HPDE6-E6E7 (cell line): ENCODE measurements around the gene COBLL1.
A peak's percentile ranks its signal among the peaks of the same experiment; 100 is the strongest.

Experiments
- DNase-seq: peaks from one replicate; pipeline ENCODE4 v3.0.0; 2011; ENCODE audit warnings: missing footprints; ENCODE audit errors: extremely low spot score

COBLL1 gene

DNA sequence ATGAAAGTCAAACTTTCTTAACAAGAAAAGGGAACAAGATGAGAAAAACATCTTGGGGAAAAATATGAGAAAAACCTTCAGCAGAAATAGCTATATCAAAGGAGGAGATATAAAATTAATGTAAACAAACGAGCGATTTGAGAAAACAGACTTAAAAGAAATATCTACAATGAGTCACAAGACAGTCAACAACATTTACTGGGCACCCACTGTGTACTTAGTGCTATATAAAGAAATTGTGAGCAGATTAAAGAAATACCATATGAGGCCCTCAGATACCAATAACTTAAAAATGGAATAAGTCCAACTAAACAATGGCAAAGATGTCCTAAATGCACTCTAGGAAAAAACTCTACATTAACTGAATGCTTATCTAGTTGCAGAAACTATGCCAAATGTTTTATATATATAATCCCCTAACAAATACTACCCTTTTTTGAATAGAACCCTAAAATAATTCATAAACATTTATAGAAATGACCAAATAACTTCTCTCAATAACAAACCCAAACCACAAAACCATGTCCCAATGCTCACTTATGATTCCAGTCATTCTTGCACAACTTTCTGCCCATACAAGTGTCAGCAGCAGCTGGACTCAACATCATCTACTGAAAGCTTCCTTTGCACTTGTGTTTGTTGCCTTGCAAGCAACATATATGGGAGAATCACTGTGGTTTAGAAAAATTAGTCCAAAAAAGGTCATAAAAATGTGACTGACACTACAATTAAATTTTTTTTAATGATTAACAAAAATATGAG, 83.5 kb downstream of the COBLL1 start:
- no peak for DNase-seq

DNA sequence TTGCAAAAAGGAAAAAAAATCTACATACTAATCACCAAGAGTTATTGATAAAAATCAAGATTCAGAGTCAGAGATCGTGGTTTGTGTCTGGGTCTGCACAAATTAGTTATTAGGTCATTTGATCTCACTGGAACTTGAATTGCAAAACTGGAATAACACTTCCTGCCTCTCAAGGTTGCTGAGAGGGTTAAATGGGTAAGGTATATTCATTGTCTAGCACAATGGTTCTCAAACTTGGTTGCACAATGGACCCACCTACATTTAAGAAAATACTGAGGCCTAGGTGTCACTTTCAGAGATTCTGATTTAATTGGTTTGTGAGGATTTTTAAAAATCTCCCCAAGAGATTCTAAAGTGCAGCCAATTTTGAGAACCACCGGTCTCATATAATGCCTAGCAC, 84.8 kb downstream of the COBLL1 start:
- DNase-seq = no peak

- no peak for DNase-seq
These were observed 85.7 kb downstream of the COBLL1 start for GRCh38 chr2:164755952-164756351.

DNA sequence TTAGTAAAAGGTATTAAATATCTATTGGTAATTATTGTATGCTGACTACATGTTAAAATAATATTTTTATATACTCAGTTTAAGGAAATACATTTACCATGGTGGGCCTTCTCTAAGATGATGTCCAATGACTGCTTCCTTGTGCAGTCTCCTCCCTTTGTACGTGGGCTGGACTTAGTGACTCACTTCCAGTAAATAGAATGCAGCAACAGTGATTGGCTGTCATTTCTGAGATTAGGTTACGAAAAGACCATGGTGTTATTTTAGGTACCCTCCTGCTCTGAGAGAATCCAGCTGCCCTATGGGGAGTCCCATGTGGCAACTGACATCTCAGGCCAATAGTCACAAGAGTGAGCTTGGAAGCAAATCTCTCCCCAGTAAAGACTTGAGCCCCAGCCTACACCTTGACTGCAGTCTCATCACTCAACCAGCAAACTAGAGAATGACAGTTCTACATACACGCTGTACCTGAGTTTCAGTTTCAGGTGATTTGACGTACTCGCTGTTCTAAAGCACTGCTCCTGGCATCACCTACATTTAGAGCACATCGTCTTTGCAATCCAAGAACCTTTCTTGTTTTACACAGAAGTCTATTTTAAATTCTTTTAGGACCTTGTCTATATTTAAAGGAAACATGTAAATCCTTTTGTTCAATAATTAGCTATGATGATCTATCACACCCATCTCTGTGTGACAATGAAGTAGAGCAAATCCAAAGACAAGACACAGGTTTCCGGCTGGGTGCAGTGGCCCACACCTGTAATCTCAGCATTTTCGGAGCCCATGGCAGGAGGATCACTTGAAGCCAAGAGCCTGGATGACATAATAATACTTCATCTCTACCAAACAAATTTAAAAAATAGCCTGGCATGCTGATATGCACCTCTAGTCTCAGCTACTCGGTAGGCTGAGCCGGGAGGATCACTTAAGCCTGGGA, 87.2 kb downstream of the COBLL1 start:
- DNase-seq = no peak

GRCh38 chr2:164752956-164753355, 88.7 kb downstream of the COBLL1 start:
- DNase-seq = no peak

- DNase-seq = no peak
These were observed 93.7 kb downstream of the COBLL1 start for GRCh38 chr2:164747783-164748433.

DNA sequence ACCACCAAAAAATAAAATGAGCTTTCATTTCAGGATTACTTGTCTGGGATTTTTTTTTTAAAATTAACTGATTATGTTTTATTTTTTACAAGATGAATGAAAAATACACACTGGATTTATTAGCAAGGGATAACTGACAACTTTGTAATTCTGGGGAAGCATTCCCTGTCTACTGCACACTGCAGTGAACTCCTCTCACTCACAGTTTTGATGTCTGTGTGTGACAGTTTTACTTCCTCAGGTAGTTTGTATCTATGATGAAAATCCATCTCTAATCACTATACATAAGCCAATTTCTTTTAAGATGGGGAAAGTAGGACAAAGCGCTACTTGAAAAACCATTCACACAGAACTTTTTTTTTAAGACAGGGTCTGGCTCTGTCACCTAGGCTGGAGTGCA, 94.5 kb downstream of the COBLL1 start:
- no peak for DNase-seq

GRCh38 chr2:164746713-164747112, 94.9 kb downstream of the COBLL1 start:
- no peak for DNase-seq

DNA sequence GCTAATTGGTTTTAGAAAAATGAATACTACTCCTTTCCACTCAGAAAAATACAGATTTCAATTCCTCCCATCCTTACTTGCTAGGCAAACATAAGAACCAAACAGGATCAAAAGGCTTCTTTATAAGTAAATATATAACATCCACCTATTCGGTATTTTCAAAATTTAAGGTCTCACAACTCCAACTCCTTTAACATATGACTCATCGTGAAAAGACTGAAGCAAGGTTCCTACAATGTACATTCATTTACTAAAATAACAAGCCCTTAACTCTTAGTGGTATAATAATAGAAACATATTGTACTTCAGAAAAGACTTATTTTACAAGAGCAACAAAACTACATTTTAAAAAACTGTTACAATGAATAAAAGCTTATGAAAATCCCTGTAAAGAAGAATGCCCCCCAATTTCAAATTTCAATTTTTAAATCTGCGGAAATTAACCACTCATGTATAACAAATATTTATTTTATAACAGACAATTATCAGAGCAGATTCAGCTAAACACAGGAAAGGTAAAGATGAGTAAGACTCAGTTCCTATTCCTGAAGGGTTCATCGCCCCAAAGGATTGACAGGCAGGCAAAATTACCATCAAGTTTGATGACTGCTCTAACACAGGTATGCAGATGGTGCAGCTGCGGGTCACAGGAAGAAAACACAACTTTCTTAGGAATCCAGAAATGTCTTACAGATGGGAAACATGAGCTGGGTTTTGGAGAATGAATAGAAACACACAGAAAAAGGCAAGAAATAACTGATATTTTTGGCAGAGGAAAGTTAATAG, 96.4 kb downstream of the COBLL1 start:
- no peak for DNase-seq

DNA sequence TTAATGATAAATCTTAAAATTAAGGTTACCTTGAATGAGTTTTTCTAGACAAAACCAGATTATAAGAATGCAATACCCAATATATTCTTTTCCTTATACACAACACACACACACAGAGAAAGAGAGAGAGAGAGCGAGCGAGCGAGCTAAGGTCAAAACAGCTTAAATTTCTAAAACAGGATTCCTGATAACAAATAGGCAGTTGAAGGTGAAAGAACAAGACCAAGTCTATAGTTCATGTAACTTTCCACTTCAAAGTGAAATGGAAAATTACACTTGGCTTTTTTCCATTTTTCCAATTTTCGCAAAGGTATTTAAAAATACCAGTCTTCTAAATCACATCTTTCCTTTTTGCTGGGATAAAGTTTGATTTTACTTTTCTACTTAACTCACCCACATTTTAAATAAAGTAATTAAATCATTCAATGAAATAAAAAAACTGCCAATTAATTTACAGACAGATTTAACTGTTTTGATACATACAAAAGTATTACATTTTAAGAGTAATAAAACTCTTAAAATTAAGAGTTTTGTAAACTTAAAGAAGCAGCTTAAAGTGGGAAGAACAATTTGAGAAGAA, 98.8 kb downstream of the COBLL1 start:
- DNase-seq = no peak

- DNase-seq = peak; percentile 14
These were observed 101.7 kb downstream of the COBLL1 start for GRCh38 chr2:164739966-164740365.

GRCh38 chr2:164737612-164738081, 104.0 kb downstream of the COBLL1 start:
- DNase-seq = peak; percentile 64

- no peak for DNase-seq
These were observed 106.2 kb downstream of the COBLL1 start for GRCh38 chr2:164735309-164735919.

- DNase-seq = no peak
These were observed 107.4 kb downstream of the COBLL1 start for GRCh38 chr2:164734196-164734595.

GRCh38 chr2:164725542-164725941, 116.1 kb downstream of the COBLL1 start:
- DNase-seq = no peak

- no peak for DNase-seq
These were observed 118.8 kb downstream of the COBLL1 start for GRCh38 chr2:164722616-164723338.

DNA sequence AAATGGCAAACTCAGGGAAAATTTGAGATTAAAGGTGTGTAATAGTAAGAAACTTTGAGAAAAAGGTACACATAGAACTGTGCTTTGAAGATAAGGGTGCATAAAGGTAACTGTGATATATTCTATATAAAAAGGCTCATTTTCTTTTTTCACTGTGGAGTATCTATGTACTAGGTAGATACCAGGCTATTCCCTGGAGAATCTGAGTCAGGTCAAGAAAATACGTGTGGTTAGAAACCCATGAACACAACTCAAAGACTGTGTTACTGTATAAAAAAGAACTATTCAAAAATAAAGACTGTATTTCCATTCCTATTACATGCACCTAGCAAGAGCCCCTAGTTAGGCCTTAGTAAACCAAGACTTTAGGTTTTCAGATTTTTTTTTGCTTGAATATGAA, 120.2 kb downstream of the COBLL1 start:
- DNase-seq = no peak

GRCh38 chr2:164719996-164720941, 121.4 kb downstream of the COBLL1 start:
- peak; percentile 19 for DNase-seq
